ENCODE data around the gene TMEM53. TPM values are rescaled to one million over a fixed set of nuclear protein-coding genes. Genes with fewer than 3 reads are reported as not detected.

TMEM53 gene
- total RNA-seq, 2 donors from 2014 or later = 2.7 to 6.9 TPM

DNA sequence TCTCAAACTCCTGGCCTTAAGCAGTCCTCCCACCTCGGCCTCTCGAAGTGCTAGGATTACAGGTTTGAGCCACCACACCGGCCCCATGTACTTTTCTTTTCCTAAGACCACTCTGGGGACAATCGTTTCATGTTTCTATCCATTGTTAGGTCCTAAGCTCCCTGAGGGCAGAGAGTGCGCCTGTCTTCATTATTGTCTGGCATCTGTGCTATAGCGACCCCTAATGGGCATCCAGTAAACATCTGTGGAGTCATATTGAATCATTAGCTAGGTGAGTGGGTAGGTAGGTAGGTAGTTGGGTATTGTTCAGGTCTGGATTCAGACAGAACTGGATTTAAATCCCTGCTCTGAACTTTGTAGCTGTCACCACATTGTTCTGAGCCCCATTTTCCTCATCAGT, 66.1 kb downstream of the TMEM53 start:
- Histone ChIP-seq H3K4me1 (replicated peaks) (no peaks in the 10 kb centered on the region), H3K9me3 (no peaks in the 10 kb centered on the region), H3K36me3 (no peaks in the 10 kb centered on the region), H3K27me3 (replicated peaks; ENCODE audit: insufficient read depth) (no peaks in the 10 kb centered on the region), H3K27ac (no peak overlapping the region), H3K4me3 (no peak overlapping the region)
- TF ChIP-seq, protein P1, sequence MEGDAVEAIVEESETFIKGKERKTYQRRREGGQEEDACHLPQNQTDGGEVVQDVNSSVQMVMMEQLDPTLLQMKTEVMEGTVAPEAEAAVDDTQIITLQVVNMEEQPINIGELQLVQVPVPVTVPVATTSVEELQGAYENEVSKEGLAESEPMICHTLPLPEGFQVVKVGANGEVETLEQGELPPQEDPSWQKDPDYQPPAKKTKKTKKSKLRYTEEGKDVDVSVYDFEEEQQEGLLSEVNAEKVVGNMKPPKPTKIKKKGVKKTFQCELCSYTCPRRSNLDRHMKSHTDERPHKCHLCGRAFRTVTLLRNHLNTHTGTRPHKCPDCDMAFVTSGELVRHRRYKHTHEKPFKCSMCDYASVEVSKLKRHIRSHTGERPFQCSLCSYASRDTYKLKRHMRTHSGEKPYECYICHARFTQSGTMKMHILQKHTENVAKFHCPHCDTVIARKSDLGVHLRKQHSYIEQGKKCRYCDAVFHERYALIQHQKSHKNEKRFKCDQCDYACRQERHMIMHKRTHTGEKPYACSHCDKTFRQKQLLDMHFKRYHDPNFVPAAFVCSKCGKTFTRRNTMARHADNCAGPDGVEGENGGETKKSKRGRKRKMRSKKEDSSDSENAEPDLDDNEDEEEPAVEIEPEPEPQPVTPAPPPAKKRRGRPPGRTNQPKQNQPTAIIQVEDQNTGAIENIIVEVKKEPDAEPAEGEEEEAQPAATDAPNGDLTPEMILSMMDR (IDR thresholded peaks at IDR 0.05) = no peak
- no peak for TF ChIP-seq POLR2A (IDR thresholded peaks at IDR 0.05)
- TF ChIP-seq POLR2AphosphoS5 (IDR thresholded peaks at IDR 0.05) = no peak
- WGBS = 82% methylated on average over 5 of the region's 6 CpGs
- intact Hi-C loops (cut with DNase I) = no loop called here
- no peak for DNase-seq (ENCODE audit: low spot score)

DNA sequence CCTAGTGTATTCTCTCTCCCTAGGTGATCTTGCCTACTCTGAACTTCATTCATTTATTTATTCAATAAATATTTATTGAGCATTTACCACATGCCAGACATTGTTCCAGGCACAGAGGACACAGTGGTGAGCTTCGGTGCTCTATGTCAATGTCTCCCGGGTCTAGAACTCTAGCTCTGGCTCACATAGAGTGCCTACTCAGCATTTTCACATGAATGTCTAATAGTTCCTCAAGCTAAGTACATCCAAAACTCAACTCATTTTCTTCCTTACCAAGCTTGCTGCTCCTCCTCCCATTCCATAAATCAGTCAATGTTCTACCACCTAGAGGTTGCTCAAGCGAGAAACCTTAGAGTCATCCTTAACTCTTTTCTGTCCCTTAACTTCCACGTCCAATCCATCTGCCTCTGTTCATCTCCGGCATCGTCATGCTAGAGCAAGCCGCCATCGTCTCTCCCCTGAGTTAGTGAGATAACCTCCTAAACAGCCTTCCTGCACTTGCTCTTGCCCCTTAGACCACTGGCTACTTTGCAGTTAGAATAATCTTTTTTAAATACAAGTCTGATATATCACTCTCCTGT, 67.5 kb downstream of the TMEM53 start:
- H3K9me3 ChIP-seq = no peaks in the 10 kb centered on the region
- no peaks in the 10 kb centered on the region for H3K4me1 ChIP-seq (replicated peaks)
- H3K4me3 ChIP-seq = no peak overlapping the region
- H3K36me3 ChIP-seq = no peaks in the 10 kb centered on the region
- 77% methylated on average over 8 of the region's 8 CpGs for whole genome bisulfite sequencing
- H3K27me3 ChIP-seq (replicated peaks; ENCODE audit: insufficient read depth) = no peaks in the 10 kb centered on the region
- no peak for DNase-seq (ENCODE audit: low spot score)
- no peak overlapping the region for H3K27ac ChIP-seq
- TF ChIP-seq POLR2A (IDR thresholded peaks at IDR 0.05) (no peak), POLR2AphosphoS5 (IDR thresholded peaks at IDR 0.05) (no peak)
- TF ChIP-seq, protein P1 (IDR thresholded peaks at IDR 0.05) = no peak
- intact Hi-C loops (cut with DNase I) = no loop called here

DNA sequence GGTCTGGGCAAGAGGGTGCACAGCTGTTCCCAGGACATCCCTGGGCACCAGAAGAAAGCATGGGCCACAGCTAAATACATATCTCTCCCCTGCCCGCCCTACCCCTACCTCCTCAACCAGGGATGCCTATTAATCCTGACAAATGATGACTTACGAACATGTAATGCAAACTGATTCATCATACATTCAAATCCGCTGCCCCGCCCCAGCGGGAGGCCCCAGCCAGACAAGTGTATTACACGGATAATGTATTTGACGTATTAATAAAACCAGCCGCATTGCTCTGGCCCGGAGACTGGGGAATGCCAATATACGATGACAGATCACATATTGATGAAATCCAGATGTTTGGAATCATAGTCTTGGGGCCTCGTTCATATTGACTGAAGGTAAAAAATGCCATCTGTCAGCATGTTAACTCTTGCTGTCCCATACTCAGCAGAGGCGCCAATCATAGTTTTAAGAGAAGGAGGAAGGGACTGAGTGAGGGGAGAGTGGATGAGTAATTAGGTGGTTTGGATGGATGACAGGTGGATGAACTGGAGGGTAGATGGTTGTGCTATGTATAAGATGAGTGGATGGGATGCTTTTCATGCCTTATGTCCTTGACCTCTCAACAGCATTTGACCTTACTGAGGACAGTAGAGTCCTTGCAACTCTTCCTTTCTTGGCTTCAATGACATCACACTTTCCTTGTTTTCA, 68.2 kb downstream of the TMEM53 start:
- H3K4me1 ChIP-seq (replicated peaks) = no peaks in the 10 kb centered on the region
- H3K36me3 ChIP-seq = no peaks in the 10 kb centered on the region
- no peaks in the 10 kb centered on the region for H3K27me3 ChIP-seq (replicated peaks; ENCODE audit: insufficient read depth)
- H3K9me3 ChIP-seq = no peaks in the 10 kb centered on the region
- no peak for DNase-seq (ENCODE audit: low spot score)
- 87% methylated on average over 12 of the region's 12 CpGs for WGBS
- no peak overlapping the region for H3K4me3 ChIP-seq
- intact Hi-C loops (cut with DNase I) = no loop called here
- TF ChIP-seq, protein P1 (IDR thresholded peaks at IDR 0.05) = no peak
- TF ChIP-seq POLR2AphosphoS5 (IDR thresholded peaks at IDR 0.05) (no peak), POLR2A (IDR thresholded peaks at IDR 0.05) (no peak)
- H3K27ac ChIP-seq = no peak overlapping the region

DNA sequence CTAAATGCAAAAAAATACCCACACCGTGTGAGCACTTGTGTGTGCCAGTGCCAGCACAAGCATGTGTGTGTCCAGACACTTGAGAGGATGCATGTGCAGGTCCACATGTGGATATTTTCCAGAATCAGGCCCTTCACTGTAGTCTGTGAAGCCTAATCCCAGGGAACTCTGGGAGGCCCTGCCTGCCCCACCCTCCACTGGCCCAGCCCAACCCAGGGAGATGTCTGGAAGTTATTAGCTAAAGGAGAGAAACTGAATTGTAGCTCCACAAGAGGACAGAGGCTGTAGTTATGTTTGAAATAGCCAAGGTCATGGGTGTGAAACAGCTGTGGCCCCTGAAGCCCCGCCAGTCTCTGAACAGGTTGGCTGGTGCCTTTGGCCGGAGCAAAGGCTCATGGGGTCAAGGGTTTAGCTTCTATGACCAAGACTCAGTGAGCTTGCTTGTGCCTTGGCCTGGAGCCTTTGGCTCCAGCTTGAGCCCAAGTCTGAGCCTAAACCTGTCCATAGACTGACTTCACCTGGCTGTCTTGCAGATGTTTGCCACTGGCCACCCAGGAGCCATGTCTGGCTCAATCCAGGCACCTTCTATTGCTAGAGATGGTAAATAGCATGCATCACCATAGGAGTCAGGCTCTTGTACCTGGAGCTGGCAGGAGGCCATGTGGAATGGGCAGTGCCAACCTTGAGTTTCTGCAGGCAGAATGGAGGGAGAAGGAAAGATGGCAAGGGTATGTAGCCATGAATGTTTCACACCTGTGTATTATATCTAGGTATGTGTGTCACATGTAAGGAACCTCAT, 69.9 kb downstream of the TMEM53 start:
- no peaks in the 10 kb centered on the region for H3K9me3 ChIP-seq
- no peak overlapping the region for H3K27ac ChIP-seq
- peaks cover 4% of the 10 kb centered on the region for H3K27me3 ChIP-seq (replicated peaks; ENCODE audit: insufficient read depth)
- TF ChIP-seq POLR2AphosphoS5 (IDR thresholded peaks at IDR 0.05) (no peak), POLR2A (IDR thresholded peaks at IDR 0.05) (no peak)
- TF ChIP-seq, protein P1 (IDR thresholded peaks at IDR 0.05) = no peak
- no peaks in the 10 kb centered on the region for H3K4me1 ChIP-seq (replicated peaks)
- DNase-seq (ENCODE audit: low spot score) = no peak
- WGBS = 81% methylated on average over 3 of the region's 3 CpGs
- H3K36me3 ChIP-seq = no peaks in the 10 kb centered on the region
- intact Hi-C loops (cut with DNase I) = no loop called here
- no peak overlapping the region for H3K4me3 ChIP-seq

Measured in prostate gland (tissue), 2 donors.